Activated CD4-positive, alpha-beta T cell treated with anti-CD3 and anti-CD28 coated beads, Interleukin-2, amount 50 U/mL, for 4 hours (primary cell): ENCODE measurements around the gene ASAP2.
"Not testable (repeated sequence)": the region's sequence is repeated elsewhere in the genome, so short reads cannot be mapped to it uniquely, and the experiment has no call there.

ENCODE experiments used
- DNase-seq, 2 experiments: peaks; one replicate each; pipeline ENCODE4 v3.0.0-alpha.2; 2020

ASAP2 gene

DNA sequence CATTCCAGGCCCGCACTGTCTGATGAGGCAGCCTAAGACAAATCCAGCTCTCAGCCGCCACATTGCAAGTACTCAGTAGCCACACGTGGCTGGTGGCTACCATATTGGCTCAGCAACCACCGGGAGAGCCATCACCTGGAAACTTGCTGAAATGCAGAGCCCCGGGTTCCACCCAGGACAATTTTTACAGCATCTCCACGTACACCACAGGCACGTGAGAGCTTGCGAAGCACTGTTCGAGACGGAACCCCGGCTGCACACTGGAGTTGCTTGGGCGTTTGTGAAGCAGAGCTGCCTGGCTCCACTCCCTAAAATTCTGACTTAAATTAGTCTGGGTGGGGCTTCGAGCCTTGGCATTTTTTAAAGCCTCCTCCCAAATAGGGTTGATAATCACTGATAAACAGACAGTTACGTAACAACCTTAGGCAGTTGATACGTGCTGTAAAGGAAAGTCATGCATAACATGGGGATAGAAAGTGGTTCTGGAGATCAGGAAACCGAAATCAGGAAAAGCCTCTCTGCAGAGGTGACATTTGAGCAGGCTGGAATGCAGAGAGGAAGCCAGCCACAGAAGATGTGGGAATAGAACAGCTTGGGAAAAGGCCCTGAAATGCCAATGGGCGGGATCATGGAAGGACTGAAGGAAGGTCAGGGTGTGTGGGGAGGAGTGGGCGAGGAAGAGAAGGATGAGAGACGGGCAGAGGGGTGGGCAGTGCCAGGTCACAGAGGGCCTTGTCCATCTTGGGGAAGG lies 6.2 kb downstream of the ASAP2 start:
- no peak for DNase-seq

DNA sequence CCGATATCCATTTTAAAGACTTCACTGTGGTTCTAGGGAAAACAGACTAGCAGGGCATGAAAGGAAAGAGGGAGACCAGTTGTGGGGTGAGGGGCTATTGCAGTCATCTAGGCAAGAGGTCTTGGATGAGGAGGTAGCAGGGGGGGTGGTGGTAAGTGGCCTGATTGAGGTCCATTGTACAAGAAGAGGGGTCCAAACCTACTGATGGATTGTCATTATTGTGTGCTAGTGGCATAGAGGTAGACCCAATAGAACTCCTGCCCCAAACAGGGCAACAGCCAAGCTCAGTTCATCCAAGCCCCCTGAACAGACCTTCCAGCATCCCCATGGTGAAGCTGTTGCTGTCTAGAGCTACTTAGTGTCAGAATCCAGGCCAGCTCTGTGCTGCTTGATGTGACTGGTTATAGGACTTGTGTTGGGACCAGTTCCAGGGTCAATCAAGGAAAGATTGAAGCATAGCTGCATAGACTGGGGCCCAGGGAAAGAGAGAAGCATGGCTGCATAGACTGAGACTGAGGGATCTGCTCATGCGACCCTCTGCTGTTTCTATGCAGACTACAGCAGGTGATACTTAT lies 7.0 kb downstream of the ASAP2 start:
- no peak for DNase-seq

DNA sequence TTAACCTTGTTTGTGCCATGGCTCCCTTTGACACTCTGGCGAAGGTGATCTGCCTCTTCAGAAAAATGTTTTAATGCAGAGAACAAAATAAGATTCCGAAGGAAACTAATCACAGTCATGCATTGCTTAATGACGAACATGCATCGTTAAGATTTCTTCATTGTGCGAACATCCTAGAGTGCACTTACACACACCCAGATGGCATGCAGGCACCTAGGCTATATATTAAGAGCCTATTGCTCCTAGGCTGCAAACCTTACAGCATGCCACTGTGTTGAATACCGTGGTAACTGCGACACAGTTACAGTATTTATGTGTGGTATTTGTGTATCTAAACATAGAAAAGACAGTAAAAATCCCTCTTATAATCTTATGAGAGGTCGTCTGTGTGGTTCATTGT lies 8.3 kb downstream of the ASAP2 start:
- no peak for DNase-seq

GRCh38 chr2:9215680-9216079 lies 9.1 kb downstream of the ASAP2 start:
- no peak for DNase-seq

DNA sequence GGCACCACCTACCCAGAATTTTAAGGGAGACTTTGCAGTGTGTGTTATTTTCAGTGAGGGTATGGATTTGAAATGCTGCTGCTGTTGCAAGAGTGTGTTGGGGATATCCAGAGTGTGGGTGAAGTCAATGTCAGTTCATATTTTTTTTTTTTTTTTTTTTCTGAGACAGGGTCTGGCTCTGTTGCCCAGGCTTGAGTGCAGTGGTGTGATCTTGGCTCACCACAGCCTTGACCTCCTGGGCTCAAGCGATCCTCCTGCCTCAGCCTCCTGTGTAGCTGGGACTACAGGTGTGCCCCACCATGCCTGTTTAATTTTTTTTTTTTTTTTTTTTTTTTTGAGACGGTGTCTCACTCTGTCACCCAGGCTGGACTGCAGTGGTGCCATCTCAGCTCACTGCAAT lies 9.5 kb downstream of the ASAP2 start:
- not testable (repeated sequence) for DNase-seq

- DNase-seq, result no peak
Observed at GRCh38 chr2:9217838-9218770, 11.5 kb downstream of the ASAP2 start.

- DNase-seq, result no peak
Observed at GRCh38 chr2:9219027-9219445, 12.4 kb downstream of the ASAP2 start.

- DNase-seq, result no peak
Observed at GRCh38 chr2:9220201-9220600, 13.6 kb downstream of the ASAP2 start.

DNA sequence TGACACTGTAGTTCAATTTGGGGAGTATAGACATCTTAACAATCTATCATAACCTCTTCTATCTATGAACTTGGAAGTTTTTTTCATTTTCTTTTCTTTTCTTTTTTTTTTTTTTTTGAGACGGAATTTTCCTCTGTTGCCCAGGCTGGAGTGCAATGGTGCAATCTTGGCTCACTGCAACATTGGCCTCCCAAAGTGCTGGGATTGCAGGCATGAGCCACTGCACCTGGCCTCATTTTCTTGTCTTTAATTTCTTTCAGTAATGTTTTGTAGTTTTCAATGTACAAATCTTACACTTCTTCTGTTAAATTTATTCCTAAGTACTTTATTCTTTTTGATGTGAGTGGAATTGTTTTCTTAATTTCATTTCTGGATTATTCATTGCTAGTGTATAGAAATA lies 14.6 kb downstream of the ASAP2 start:
- no peak for DNase-seq

- no peak for DNase-seq
Observed at GRCh38 chr2:9222239-9222892, 15.8 kb downstream of the ASAP2 start.

GRCh38 chr2:9222893-9223287 lies 16.3 kb downstream of the ASAP2 start:
- no peak for DNase-seq

DNA sequence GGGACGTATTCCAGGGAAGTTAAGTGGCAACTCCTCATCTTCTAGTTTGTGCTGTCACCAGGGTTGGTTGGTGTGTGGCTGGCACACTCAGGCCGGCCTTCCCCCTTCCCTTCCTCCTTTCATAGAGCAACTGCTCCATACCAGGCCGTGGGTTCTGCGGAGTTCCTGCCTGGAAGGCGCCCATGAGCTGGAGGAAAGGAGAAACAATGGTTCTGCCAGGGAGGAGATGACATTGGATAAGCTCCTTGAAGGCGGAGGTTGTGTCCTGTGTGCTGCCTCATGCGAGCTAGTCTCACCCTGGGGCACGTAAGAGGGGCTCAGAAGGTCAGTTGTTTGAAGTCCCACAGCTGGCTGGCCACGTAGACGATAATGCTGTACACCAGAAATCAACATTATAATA lies 19.2 kb downstream of the ASAP2 start:
- DNase-seq, result no peak

DNA sequence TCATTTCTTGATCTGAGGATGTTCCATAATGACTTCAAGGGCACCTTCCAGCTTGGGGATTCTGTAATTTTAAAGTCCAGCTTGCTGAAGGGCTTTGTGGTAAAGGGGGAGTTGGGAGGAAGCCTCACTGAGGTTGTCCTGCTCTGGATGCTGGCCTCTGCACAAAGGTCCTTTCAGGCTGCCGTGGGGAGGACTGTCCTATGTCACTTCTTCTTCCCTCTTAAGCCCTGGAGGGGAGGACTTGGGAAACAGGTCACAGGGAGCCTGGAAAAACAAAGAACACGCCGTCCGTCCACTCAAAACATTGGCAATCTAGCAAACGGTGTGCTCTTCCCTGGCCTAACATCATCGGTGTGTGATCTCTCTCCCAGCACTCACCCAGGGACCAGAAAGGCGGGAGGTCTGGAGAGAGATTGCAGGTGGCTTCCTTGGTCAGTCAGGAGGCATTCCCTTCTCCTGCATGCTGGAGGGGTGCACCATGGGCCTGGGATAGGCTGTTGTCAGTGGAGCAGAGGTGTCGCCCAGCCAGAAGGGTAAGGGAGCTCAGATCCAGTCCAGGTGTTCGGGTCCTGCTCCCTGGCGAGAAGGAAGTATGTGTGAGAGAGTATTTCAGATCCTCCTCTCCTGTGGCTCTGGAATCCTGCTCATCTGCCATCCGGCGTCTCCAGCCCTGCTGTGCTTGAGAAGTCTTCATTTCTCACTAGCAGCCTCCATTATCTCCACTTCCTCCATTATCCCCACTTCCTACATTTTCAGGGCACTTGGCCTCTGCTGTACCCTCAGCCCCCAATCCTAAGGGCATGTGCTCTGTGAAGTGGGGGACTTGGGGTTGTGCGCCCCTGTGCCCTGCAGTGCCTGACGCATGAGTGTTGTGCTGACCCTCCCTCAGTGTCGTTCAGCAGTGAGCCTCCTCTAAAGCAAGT lies 20.1 kb downstream of the ASAP2 start:
- DNase-seq, result no peak

GRCh38 chr2:9228088-9228751 lies 21.6 kb downstream of the ASAP2 start:
- DNase-seq, result no peak

DNA sequence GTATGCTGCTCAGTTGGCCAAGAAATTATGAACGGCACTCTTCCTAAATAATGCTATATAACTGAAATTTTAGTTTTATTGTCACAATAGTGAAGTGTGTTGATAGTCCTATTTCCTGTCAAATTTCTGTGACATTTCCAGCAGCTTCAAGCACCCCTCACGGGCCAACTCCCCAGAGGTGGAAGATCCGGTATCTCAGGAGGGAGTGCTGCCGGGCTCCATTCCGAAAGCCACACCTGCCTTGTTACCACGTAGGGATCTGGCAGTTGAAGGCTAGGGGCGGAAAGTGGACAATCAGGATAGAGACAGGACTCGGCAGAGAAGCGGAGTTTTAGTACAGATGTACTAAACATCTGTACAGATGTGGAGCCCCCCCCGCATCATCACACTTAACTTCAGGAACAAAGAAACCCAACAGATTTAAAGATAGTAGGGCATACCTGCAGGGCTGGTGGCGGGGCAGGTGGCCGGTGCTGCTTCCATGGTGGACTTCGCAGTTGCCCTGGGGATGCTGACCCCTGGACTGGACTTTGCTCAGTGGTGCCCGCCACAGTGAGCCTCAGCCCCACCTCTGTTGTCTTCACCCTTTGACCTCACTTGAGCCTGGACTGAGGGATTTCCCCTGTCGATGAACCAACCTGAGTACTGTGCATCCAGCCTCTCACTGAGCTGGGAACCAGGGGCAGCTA lies 22.3 kb downstream of the ASAP2 start:
- no peak for DNase-seq

GRCh38 chr2:9229470-9229820 lies 22.8 kb downstream of the ASAP2 start:
- no peak for DNase-seq

- DNase-seq, result no peak
Observed at GRCh38 chr2:9230051-9230802, 23.6 kb downstream of the ASAP2 start.

- no peak for DNase-seq
Observed at GRCh38 chr2:9230881-9231280, 24.3 kb downstream of the ASAP2 start.

GRCh38 chr2:9231291-9232165 lies 24.9 kb downstream of the ASAP2 start:
- no peak for DNase-seq
